GM12878 (cell line): ENCODE results near the gene CD70. TPM values are rescaled to one million over a fixed set of nuclear protein-coding genes. Genes with fewer than 3 reads are reported as not detected.

ENCODE experiments used
- ATAC-seq: fragments of 200-7000 bp; cut with Tn5 transposase; 3 replicates; pipeline ENCODE4 v1.9.1; 2020; ENCODE audit warnings: mild to moderate bottlenecking, moderate library complexity
- BruUV-seq: library from RNA; stranded (reverse); fragments of 400-500 nt; replicated peaks from 2 replicates; lab custom pipeline; 2021; lab: Mats Ljungman, UMichigan
- CTCF ChIA-PET: fragments of 300-600 bp; sonication (Branson Sonifier 250); formaldehyde crosslinking; extraction: SDS; loops from one replicate; lab custom pipeline; 2021; ENCODE audit warnings: inconsistent platforms; lab: Yijun Ruan, JAX
- POLR2A ChIA-PET: fragments of 350-600 bp; formaldehyde crosslinking; extraction: SDS; loops from one replicate; lab custom pipeline; 2021; ENCODE audit warnings: inconsistent platforms; lab: Charles Lee
- RAD21 ChIA-PET: fragments of 300-600 bp; sonication (Branson Sonifier 250); formaldehyde crosslinking; loops from one replicate; lab custom pipeline; 2023; ENCODE audit warnings: antibody characterized with exemption; ENCODE audit not compliant: unreplicated experiment; lab: Charles Lee
- SMC1A ChIA-PET: fragments of 300-600 bp; sonication (Branson Sonifier 250); formaldehyde crosslinking; loops from one replicate; lab custom pipeline; 2023; ENCODE audit not compliant: unreplicated experiment, uncharacterized antibody; lab: Charles Lee
- DNase-seq: peaks from one replicate; pipeline ENCODE4 v3.0.0-alpha.2; 2011; ENCODE audit warnings: low read depth, low spot score
- FAIRE-seq: peaks from 3 replicates; lab custom pipeline; 2011; peaks lifted over from hg19 to GRCh38; lab: Jason Lieb, UNC
- H2AFZ ChIP-seq: 2 replicates; pipeline ENCODE4 v1.6.0; 2011; ENCODE audit warnings: low read depth, low read length, control low read depth; ENCODE audit not compliant: control insufficient read depth
- H3K27ac ChIP-seq: 2 replicates; pipeline ENCODE4 v1.5.1; 2011; ENCODE audit warnings: control low read depth; ENCODE audit not compliant: control insufficient read depth, insufficient read depth
- H3K27me3 ChIP-seq, 2 experiments: replicated peaks in 1 of 2; 2 replicates each; pipeline versions ENCODE4 v1.6.0 to v1.6.1; 2011; ENCODE audit warnings: low read length in 1 of 2; ENCODE audit not compliant: control insufficient read depth in 2 of 2, insufficient read depth in 2 of 2
- H3K36me3 ChIP-seq, 2 experiments: 2 replicates each; pipeline ENCODE4 v1.5.1; 2011; ENCODE audit warnings: low read length in 1 of 2; ENCODE audit not compliant: control insufficient read depth in 2 of 2, insufficient read depth in 2 of 2
- H3K4me1 ChIP-seq: 2 replicates; pipeline ENCODE4 v1.6.1; 2011; ENCODE audit warnings: mild to moderate bottlenecking, low read length, moderate library complexity, mixed read lengths; ENCODE audit not compliant: control insufficient read depth, insufficient read depth
- H3K4me2 ChIP-seq: 2 replicates; pipeline ENCODE4 v1.6.0; 2011; ENCODE audit warnings: control low read depth; ENCODE audit not compliant: control insufficient read depth, insufficient read depth
- H3K4me3 ChIP-seq: fragments of 200-600 bp; sonication (generic); 2 replicates; pipeline ENCODE4 v1.5.1; 2016
- H3K79me2 ChIP-seq: 2 replicates; pipeline ENCODE4 v1.6.0; 2011; ENCODE audit warnings: low read length; ENCODE audit not compliant: control insufficient read depth, insufficient read depth
- H3K9ac ChIP-seq: 2 replicates; pipeline ENCODE4 v1.8.0; 2011; ENCODE audit warnings: low read length, control low read depth, mixed read lengths; ENCODE audit not compliant: control insufficient read depth, insufficient read depth
- H3K9me3 ChIP-seq: replicated peaks from 3 replicates; pipeline ENCODE4 v1.5.1; 2011; ENCODE audit warnings: mild to moderate bottlenecking, low read length; ENCODE audit not compliant: control insufficient read depth, insufficient read depth
- H4K20me1 ChIP-seq: 2 replicates; pipeline ENCODE4 v1.6.0; 2011; ENCODE audit not compliant: control insufficient read depth, insufficient read depth
- CHD2 ChIP-seq: IDR thresholded peaks from 2 replicates; pipeline ENCODE4 v1.6.1; 2011; ENCODE audit warnings: low read depth, low read length, improper control_type of control experiment, borderline replicate concordance
- ELK1 ChIP-seq: IDR thresholded peaks from 2 replicates; pipeline ENCODE4 v1.6.1; 2012; ENCODE audit warnings: low read depth, low read length, improper control_type of control experiment
- ETV6 ChIP-seq, 2 experiments: fragments of 450-650 bp in 1 of 2; IDR thresholded peaks in 1 of 2; conservative IDR thresholded peaks in 1 of 2; 2 replicates each; pipeline ENCODE4 v1.6.1; 2014; ENCODE audit warnings: antibody characterized with exemption in 1 of 2, borderline replicate concordance in 1 of 2, low read depth in 1 of 2, mild to moderate bottlenecking in 1 of 2, moderate library complexity in 1 of 2
- IKZF2 ChIP-seq, 2 experiments: fragments of 450-650 bp; IDR thresholded peaks; 2 replicates each; pipeline ENCODE4 v1.6.1; 2017; ENCODE audit warnings: mild to moderate bottlenecking in 2 of 2, moderate library complexity in 2 of 2
- NBN ChIP-seq: fragments of 450-650 bp; IDR thresholded peaks from 2 replicates; pipeline ENCODE4 v1.6.1; 2016
- NR2F1 ChIP-seq: fragments of 450-650 bp; conservative IDR thresholded peaks from 2 replicates; pipeline ENCODE4 v1.6.1; 2017; ENCODE audit warnings: mild to moderate bottlenecking
- RELB ChIP-seq: fragments of 450-650 bp; IDR thresholded peaks from 2 replicates; pipeline ENCODE4 v1.6.1; 2017; ENCODE audit warnings: low read depth, mild to moderate bottlenecking, moderate library complexity
- SRF ChIP-seq, 2 experiments: IDR thresholded peaks; 2 replicates each; pipeline ENCODE4 v1.6.1; 2011; ENCODE audit warnings: low read depth in 2 of 2, low read length in 2 of 2, mild to moderate bottlenecking in 1 of 2, moderate library complexity in 1 of 2
- ZNF24 ChIP-seq: fragments of 450-650 bp; IDR thresholded peaks from 2 replicates; pipeline ENCODE4 v1.6.1; 2017; ENCODE audit warnings: antibody characterized with exemption, mild to moderate bottlenecking
- WGBS: methylation state at CpG from one replicate; pipeline ENCODE4 v1.1.6; 2016; ENCODE audit warnings: low lambda C conversion rate; ENCODE audit not compliant: insufficient replicate concordance, insufficient coverage; ENCODE audit errors: missing lambda C conversion rate; 5-methylcytosine and 5-hydroxymethylcytosine counted together
- in situ Hi-C: fragments of 300-500 bp; cut with MboI; formaldehyde crosslinking; loops from 9 replicates; pipeline ENCODE4 v1.14.3; 2018; ENCODE audit warnings: mixed read lengths
- intact Hi-C: fragments of 100-400 bp; cut with micrococcal nuclease; formaldehyde crosslinking; loops from one replicate; pipeline ENCODE4 v1.14.2; 2022; ENCODE audit not compliant: unreplicated experiment
- polyA plus RNA-seq, 11 experiments: library from polyadenylated mRNA; depleted of rRNA in 4 of 11; unstranded in 6 of 11; stranded (reverse) in 5 of 11; fragments of >200 nt; fragmentation: Nextera tagmentation in 4 of 11; fragmentation: Illumina TruSeq in 1 of 11; extraction: Ambion mirVana in 4 of 11; extraction: Trizol in 1 of 11; gene quantifications; 1 replicate in 1 of 11; 2 replicates in 10 of 11; pipeline versions ENCODE4 v1.2.1 to v1.2.3, GENCODE V29; 2011 to 2016; ENCODE audit warnings: inconsistent platforms in 2 of 11, missing spikeins in 2 of 11, low read depth in 1 of 11
- total RNA-seq, 4 experiments: library from RNA; depleted of rRNA in 3 of 4; stranded (reverse); fragments of >200 nt in 3 of 4; fragmentation: Illumina TruSeq in 1 of 4; extraction: Trizol in 1 of 4; gene quantifications; 2 replicates each; pipeline versions ENCODE4 v1.2.1 to v1.2.3, GENCODE V29; 2013 to 2021
- TF ChIP-seq, protein P1 (sequence below): IDR thresholded peaks from 2 replicates; pipeline ENCODE4 v1.6.1; 2012; ENCODE audit warnings: mild to moderate bottlenecking, low read depth, low read length
- TF ChIP-seq, protein P2 (sequence below): fragments of 450-650 bp; IDR thresholded peaks from 2 replicates; pipeline ENCODE4 v1.6.1; 2016; ENCODE audit warnings: mild to moderate bottlenecking, moderate library complexity, borderline replicate concordance

CD70 gene
- total and polyA plus RNA-seq, 10 of the 15 experiments (the other 5 are each of a cell fraction or from before 2014, with no cell fraction given) = 16.4 to 441 (median 265) TPM

- peak in 1 of 2 experiments; percentile 76; a peak in 1 of 4 replicates for TF ChIP-seq ETV6 (conservative IDR thresholded peaks at IDR 0.05 in 1 of 2, IDR thresholded peaks at IDR 0.05 in 1 of 2; ENCODE audit: borderline replicate concordance in 1 of 2, low read depth in 1 of 2)
- no peak for TF ChIP-seq ELK1
- peak; percentile 77; the same call in 1 of the 2 replicates for TF ChIP-seq RELB
These were observed 25.1 kb upstream of the CD70 start (continued) for GRCh38 chr19:6616011-6616410.

GRCh38 chr19:6613711-6614110, 22.8 kb upstream of the CD70 start:
- CTCF ChIA-PET = interaction anchor here (0.7 to 1.4 kb wide), 3 partner anchors 9 to 11 kb away, joined by 4 to 7 read pairs (median 4); no protein-coding TSS in a partner anchor
- Histone ChIP-seq H4K20me1 (no peaks in the 10 kb centered on the region), H3K27ac (no peak overlapping the region), H3K4me1 (peaks cover 20% of the 10 kb centered on the region), H3K9me3 (peaks cover 3% of the 10 kb centered on the region; the same call in 2 of the 3 replicates), H3K4me3 (no peak overlapping the region), H3K27me3 (no peaks in the 10 kb centered on the region), H3K4me2 (no peak overlapping the region), H2AFZ (no peak overlapping the region), H3K9ac (no peak overlapping the region), H3K79me2 (no peaks in the 10 kb centered on the region), H3K36me3 (no peaks in the 10 kb centered on the region)
- DNase-seq (no peak), ATAC-seq (peak; percentile 53), FAIRE-seq (no peak)
- RAD21 ChIA-PET = interaction anchor here (1.2 kb wide), 1 partner anchor 160 kb away, joined by 3 read pairs; no protein-coding TSS in a partner anchor
- 0% methylated on average over 6 of the region's 6 CpGs for WGBS
- POLR2A ChIA-PET = interaction anchor here (0.6 to 1.6 kb wide), 4 partner anchors 9 to 82 kb away, joined by 3 to 6 read pairs (median 4); no protein-coding TSS in a partner anchor
- intact Hi-C loops = no loop called here
- in situ Hi-C loops = no loop called here
- no TSS peak for BruUV-seq
- SMC1A ChIA-PET = interaction anchor here (0.6 to 3.4 kb wide), 7 partner anchors 11 to 61 kb away, joined by 3 to 17 read pairs (median 3); no protein-coding TSS in a partner anchor
- TF ChIP-seq SRF (IDR thresholded peaks at IDR 0.05; ENCODE audit: low read depth in 2 of 2, low read length in 2 of 2) = no peak
- no peak for TF ChIP-seq CHD2
- no peak for TF ChIP-seq NBN
- TF ChIP-seq IKZF2 (IDR thresholded peaks at IDR 0.05) = peak; percentile 41 to 46; a peak in 3 of 4 replicates
- peak; percentile 72 for TF ChIP-seq ZNF24
- TF ChIP-seq, protein P1, sequence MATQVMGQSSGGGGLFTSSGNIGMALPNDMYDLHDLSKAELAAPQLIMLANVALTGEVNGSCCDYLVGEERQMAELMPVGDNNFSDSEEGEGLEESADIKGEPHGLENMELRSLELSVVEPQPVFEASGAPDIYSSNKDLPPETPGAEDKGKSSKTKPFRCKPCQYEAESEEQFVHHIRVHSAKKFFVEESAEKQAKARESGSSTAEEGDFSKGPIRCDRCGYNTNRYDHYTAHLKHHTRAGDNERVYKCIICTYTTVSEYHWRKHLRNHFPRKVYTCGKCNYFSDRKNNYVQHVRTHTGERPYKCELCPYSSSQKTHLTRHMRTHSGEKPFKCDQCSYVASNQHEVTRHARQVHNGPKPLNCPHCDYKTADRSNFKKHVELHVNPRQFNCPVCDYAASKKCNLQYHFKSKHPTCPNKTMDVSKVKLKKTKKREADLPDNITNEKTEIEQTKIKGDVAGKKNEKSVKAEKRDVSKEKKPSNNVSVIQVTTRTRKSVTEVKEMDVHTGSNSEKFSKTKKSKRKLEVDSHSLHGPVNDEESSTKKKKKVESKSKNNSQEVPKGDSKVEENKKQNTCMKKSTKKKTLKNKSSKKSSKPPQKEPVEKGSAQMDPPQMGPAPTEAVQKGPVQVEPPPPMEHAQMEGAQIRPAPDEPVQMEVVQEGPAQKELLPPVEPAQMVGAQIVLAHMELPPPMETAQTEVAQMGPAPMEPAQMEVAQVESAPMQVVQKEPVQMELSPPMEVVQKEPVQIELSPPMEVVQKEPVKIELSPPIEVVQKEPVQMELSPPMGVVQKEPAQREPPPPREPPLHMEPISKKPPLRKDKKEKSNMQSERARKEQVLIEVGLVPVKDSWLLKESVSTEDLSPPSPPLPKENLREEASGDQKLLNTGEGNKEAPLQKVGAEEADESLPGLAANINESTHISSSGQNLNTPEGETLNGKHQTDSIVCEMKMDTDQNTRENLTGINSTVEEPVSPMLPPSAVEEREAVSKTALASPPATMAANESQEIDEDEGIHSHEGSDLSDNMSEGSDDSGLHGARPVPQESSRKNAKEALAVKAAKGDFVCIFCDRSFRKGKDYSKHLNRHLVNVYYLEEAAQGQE = no peak
- peak; percentile 42; the same call in 1 of the 2 replicates for TF ChIP-seq NR2F1
- TF ChIP-seq, protein P2, sequence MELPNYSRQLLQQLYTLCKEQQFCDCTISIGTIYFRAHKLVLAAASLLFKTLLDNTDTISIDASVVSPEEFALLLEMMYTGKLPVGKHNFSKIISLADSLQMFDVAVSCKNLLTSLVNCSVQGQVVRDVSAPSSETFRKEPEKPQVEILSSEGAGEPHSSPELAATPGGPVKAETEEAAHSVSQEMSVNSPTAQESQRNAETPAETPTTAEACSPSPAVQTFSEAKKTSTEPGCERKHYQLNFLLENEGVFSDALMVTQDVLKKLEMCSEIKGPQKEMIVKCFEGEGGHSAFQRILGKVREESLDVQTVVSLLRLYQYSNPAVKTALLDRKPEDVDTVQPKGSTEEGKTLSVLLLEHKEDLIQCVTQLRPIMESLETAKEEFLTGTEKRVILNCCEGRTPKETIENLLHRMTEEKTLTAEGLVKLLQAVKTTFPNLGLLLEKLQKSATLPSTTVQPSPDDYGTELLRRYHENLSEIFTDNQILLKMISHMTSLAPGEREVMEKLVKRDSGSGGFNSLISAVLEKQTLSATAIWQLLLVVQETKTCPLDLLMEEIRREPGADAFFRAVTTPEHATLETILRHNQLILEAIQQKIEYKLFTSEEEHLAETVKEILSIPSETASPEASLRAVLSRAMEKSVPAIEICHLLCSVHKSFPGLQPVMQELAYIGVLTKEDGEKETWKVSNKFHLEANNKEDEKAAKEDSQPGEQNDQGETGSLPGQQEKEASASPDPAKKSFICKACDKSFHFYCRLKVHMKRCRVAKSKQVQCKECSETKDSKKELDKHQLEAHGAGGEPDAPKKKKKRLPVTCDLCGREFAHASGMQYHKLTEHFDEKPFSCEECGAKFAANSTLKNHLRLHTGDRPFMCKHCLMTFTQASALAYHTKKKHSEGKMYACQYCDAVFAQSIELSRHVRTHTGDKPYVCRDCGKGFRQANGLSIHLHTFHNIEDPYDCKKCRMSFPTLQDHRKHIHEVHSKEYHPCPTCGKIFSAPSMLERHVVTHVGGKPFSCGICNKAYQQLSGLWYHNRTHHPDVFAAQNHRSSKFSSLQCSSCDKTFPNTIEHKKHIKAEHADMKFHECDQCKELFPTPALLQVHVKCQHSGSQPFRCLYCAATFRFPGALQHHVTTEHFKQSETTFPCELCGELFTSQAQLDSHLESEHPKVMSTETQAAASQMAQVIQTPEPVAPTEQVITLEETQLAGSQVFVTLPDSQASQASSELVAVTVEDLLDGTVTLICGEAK = no peak
